Measurements from ENCODE around the gene LAMA5. TPM values are rescaled to one million over a fixed set of nuclear protein-coding genes. Genes with fewer than 3 reads are reported as not detected.

Gene LAMA5
- total RNA-seq, 1 donor from 2014 or later: 35.0 TPM

- peaks cover 3% of the 10 kb centered on the region for H3K4me1 Mint-ChIP-seq
- no peak overlapping the region for H3K4me3 Mint-ChIP-seq
- H3K36me3 Mint-ChIP-seq (ENCODE audit: low read depth): no peaks in the 10 kb centered on the region
- H3K27ac Mint-ChIP-seq (ENCODE audit: unreplicated experiment): no peak overlapping the region
- peaks cover 3% of the 10 kb centered on the region for H3K27me3 Mint-ChIP-seq (ENCODE audit: low read depth)
- no peak for DNase-seq (ENCODE audit: low read depth, low spot score)
- no peaks in the 10 kb centered on the region for H3K9me3 Mint-ChIP-seq
- TF ChIP-seq CTCF (conservative IDR thresholded peaks at IDR 0.05): no peak
These were observed 6.0 kb downstream of the LAMA5 start for GRCh38 chr20:62360854-62361798.

- peaks cover 8% of the 10 kb centered on the region for H3K4me1 Mint-ChIP-seq
- no peaks in the 10 kb centered on the region for H3K27me3 Mint-ChIP-seq (ENCODE audit: low read depth)
- H3K9me3 Mint-ChIP-seq: no peaks in the 10 kb centered on the region
- H3K27ac Mint-ChIP-seq (ENCODE audit: unreplicated experiment): no peak overlapping the region
- H3K4me3 Mint-ChIP-seq: no peak overlapping the region
- DNase-seq (ENCODE audit: low read depth, low spot score): no peak
- no peak for TF ChIP-seq CTCF (conservative IDR thresholded peaks at IDR 0.05)
- no peaks in the 10 kb centered on the region for H3K36me3 Mint-ChIP-seq (ENCODE audit: low read depth)
These were observed 7.5 kb downstream of the LAMA5 start for GRCh38 chr20:62359491-62360121.

GRCh38 chr20:62359043-62359490 is 8.0 kb downstream of the LAMA5 start:
- Mint-ChIP-seq H3K4me3 (no peak overlapping the region), H3K4me1 (peaks cover 8% of the 10 kb centered on the region), H3K27me3 (ENCODE audit: low read depth) (no peaks in the 10 kb centered on the region), H3K27ac (ENCODE audit: unreplicated experiment) (no peak overlapping the region), H3K9me3 (no peaks in the 10 kb centered on the region), H3K36me3 (ENCODE audit: low read depth) (no peaks in the 10 kb centered on the region)
- no peak for TF ChIP-seq CTCF (conservative IDR thresholded peaks at IDR 0.05)
- DNase-seq (ENCODE audit: low read depth, low spot score): no peak

GRCh38 chr20:62358171-62359042 is 8.7 kb downstream of the LAMA5 start:
- H3K27ac Mint-ChIP-seq (ENCODE audit: unreplicated experiment): no peak overlapping the region
- H3K4me3 Mint-ChIP-seq: no peak overlapping the region
- TF ChIP-seq CTCF (conservative IDR thresholded peaks at IDR 0.05): no peak
- peaks cover 8% of the 10 kb centered on the region for H3K4me1 Mint-ChIP-seq
- H3K9me3 Mint-ChIP-seq: no peaks in the 10 kb centered on the region
- DNase-seq (ENCODE audit: low read depth, low spot score): no peak
- no peaks in the 10 kb centered on the region for H3K27me3 Mint-ChIP-seq (ENCODE audit: low read depth)
- no peaks in the 10 kb centered on the region for H3K36me3 Mint-ChIP-seq (ENCODE audit: low read depth)

GRCh38 chr20:62357681-62358080 is 9.4 kb downstream of the LAMA5 start:
- Mint-ChIP-seq H3K36me3 (ENCODE audit: low read depth) (no peaks in the 10 kb centered on the region), H3K27ac (ENCODE audit: unreplicated experiment) (no peak overlapping the region), H3K4me1 (peaks cover 8% of the 10 kb centered on the region), H3K4me3 (no peak overlapping the region), H3K27me3 (ENCODE audit: low read depth) (no peaks in the 10 kb centered on the region), H3K9me3 (no peaks in the 10 kb centered on the region)
- TF ChIP-seq CTCF (conservative IDR thresholded peaks at IDR 0.05): no peak
- DNase-seq (ENCODE audit: low read depth, low spot score): no peak
